Upper lobe of left lung (tissue), 6 donors: Measurements from ENCODE around the gene RNF41. TPM values are rescaled to one million over a fixed set of nuclear protein-coding genes. Genes with fewer than 3 reads are reported as not detected.

Experiments used
- ATAC-seq, 2 donors: fragments of 200-7000 bp; cut with Tn5 transposase; one replicate each; pipeline ENCODE4 v1.9.1; 2022; ENCODE audit warnings: mild to moderate bottlenecking in 2 of 2, moderate library complexity in 2 of 2; ENCODE audit not compliant: low FRiP score in 2 of 2
- DNase-seq, 2 donors: peaks; one replicate each; pipeline ENCODE4 v3.0.0-alpha.2; 2019 to 2020
- H3K27ac ChIP-seq, 4 donors: fragments of 200-600 bp; sonication (generic); one replicate each; pipeline ENCODE4 v1.5.1; 2016 to 2019
- H3K27me3 ChIP-seq, 4 donors: fragments of 200-600 bp; sonication (generic); one replicate each; pipeline ENCODE4 v1.5.1; 2017 to 2019
- H3K36me3 ChIP-seq, 4 donors: fragments of 200-600 bp; sonication (generic); one replicate each; pipeline ENCODE4 v1.5.1; 2016 to 2019
- H3K4me1 ChIP-seq, 4 donors: fragments of 200-600 bp; sonication (generic); one replicate each; pipeline ENCODE4 v1.5.1; 2018 to 2019
- H3K4me3 ChIP-seq, 4 donors: fragments of 200-600 bp; sonication (generic); one replicate each; pipeline ENCODE4 v1.5.1; 2017 to 2019; ENCODE audit warnings: mild to moderate bottlenecking in 2 of 4, moderate library complexity in 1 of 4
- H3K9me3 ChIP-seq, 4 donors: fragments of 200-600 bp; sonication (generic); one replicate each; pipeline ENCODE4 v1.5.1; 2018 to 2019
- EP300 ChIP-seq, 4 donors: sonication (generic); formaldehyde crosslinking; IDR thresholded peaks; one replicate each; pipeline ENCODE4 v1.5.1; 2017; ENCODE audit warnings: antibody characterized with exemption in 4 of 4, control low read depth in 2 of 4
- POLR2A ChIP-seq, 4 donors: fragments of 450-650 bp; IDR thresholded peaks; one replicate each; pipeline ENCODE4 v1.5.1; 2016 to 2017; ENCODE audit warnings: antibody characterized with exemption in 4 of 4, mild to moderate bottlenecking in 2 of 4
- POLR2AphosphoS5 ChIP-seq, 2 donors: sonication (generic); formaldehyde crosslinking; IDR thresholded peaks; one replicate each; pipeline ENCODE4 v1.5.1; 2017; ENCODE audit warnings: antibody characterized with exemption in 2 of 2
- WGBS, 2 donors: methylation state at CpG; one replicate each; pipeline ENCODE4 v1.1.5; 2017 to 2018; 5-methylcytosine and 5-hydroxymethylcytosine counted together
- total RNA-seq, 6 donors: library from RNA; depleted of rRNA in 4 of 6; stranded (reverse); fragments of >200 nt in 4 of 6; gene quantifications; one replicate each; pipeline versions ENCODE4 v1.1.0 to v1.2.1, GENCODE V29; 2016 to 2021
- TF ChIP-seq, protein P1 (sequence below), 6 experiments: fragments of 450-650 bp in 4 of 6; fragments of 200-600 bp in 2 of 6; sonication (generic) in 2 of 6; IDR thresholded peaks; one replicate each; pipeline ENCODE4 v1.5.1; 2016 to 2019; ENCODE audit warnings: antibody characterized with exemption in 6 of 6
- donor health status: DM: no; HTN: no; CAD: no; lungs with moderate emphysema.
- donor health status: DM: no; HTN: yes; CAD: no; lungs with severe emphysema.

RNF41 gene
- total RNA-seq, 6 donors from 2014 or later, result 38.8 to 94.3 (median 62.1) TPM

DNA sequence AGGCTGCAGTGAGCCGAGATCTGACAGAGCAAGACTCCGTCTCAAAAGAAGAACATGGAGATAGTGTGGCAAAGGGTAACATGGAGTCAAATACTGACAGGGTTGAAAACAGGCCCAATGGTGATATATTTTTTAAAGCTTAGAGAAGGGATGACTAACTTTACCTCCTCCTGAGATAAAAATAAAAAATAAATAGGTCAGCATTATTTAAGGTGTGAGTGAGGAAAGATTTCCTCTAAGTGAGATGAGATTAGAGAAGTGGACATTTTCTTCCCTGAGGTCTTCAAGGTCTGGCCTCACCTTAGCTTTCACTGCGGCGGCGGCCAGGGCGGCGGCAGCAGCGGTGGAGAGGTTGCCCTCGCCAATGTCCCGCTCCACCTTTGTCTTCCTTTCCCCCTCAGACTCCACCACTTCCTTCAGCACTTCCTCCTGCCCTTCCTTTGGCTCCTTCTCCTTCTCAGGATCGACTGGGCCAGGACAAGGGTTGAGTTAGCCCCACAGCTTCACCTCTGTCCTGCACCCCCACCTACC lies 52.4 kb downstream of the RNF41 start:
- WGBS, 2 donors, result 73 to 80% methylated on average over 11 of the region's 11 CpGs
- Histone ChIP-seq H3K27ac (no peak overlapping the region), H3K9me3 (no peaks in the 10 kb centered on the region), H3K4me3 (no peak overlapping the region), H3K27me3 (no peaks in the 10 kb centered on the region), H3K4me1 (no peaks in the 10 kb centered on the region), H3K36me3 (peaks cover 77 to 100% (median 89%) of the 10 kb centered on the region in 4 donors)
- TF ChIP-seq POLR2A (IDR thresholded peaks at IDR 0.05), result no peak
- no peak for TF ChIP-seq EP300 (IDR thresholded peaks at IDR 0.05)
- ATAC-seq, result no peak
- peak in 1 of 2 donors; percentile 69 for DNase-seq

DNA sequence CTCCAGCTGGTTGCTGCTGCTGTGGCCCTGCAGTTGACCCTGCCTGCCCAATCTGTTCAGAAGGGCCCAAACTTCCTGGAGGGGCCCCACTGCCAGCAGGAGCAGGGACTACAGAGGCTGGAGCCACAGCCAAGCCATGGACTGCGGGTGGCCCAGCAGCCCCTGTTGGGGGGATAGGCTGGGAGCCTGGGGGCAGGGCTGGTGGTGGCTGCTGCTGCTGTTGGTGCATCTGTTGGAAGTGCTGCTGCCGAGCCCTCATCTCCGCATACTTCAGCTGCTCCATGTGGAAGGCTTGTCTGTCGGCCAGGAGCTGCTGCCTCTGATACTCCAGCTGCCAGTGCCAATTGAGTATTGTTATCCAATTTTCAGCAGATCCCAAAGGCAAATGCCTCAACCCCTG lies 56.4 kb downstream of the RNF41 start:
- peaks cover 16 to 32% (median 23%) of the 10 kb centered on the region in 4 donors for H3K4me1 ChIP-seq
- H3K9me3 ChIP-seq, result no peaks in the 10 kb centered on the region
- peak overlapping the region in 1 of 4 donors; percentile 2 for H3K27ac ChIP-seq
- no peaks in the 10 kb centered on the region for H3K27me3 ChIP-seq
- TF ChIP-seq POLR2A (IDR thresholded peaks at IDR 0.05), result no peak
- no peak for TF ChIP-seq EP300 (IDR thresholded peaks at IDR 0.05)
- TF ChIP-seq, protein P1, sequence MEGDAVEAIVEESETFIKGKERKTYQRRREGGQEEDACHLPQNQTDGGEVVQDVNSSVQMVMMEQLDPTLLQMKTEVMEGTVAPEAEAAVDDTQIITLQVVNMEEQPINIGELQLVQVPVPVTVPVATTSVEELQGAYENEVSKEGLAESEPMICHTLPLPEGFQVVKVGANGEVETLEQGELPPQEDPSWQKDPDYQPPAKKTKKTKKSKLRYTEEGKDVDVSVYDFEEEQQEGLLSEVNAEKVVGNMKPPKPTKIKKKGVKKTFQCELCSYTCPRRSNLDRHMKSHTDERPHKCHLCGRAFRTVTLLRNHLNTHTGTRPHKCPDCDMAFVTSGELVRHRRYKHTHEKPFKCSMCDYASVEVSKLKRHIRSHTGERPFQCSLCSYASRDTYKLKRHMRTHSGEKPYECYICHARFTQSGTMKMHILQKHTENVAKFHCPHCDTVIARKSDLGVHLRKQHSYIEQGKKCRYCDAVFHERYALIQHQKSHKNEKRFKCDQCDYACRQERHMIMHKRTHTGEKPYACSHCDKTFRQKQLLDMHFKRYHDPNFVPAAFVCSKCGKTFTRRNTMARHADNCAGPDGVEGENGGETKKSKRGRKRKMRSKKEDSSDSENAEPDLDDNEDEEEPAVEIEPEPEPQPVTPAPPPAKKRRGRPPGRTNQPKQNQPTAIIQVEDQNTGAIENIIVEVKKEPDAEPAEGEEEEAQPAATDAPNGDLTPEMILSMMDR (IDR thresholded peaks at IDR 0.05), result no peak
- no peak for TF ChIP-seq POLR2AphosphoS5 (IDR thresholded peaks at IDR 0.05)
- peaks cover 74 to 100% (median 91%) of the 10 kb centered on the region in 4 donors for H3K36me3 ChIP-seq
- H3K4me3 ChIP-seq, result no peak overlapping the region
- DNase-seq, result peak in 1 of 2 donors; percentile 63
- no peak for ATAC-seq
- WGBS, 2 donors, result 75% methylated on average over 4 of the region's 4 CpGs; no CpG with 5 or more reads in 1 of the 2 donors

DNA sequence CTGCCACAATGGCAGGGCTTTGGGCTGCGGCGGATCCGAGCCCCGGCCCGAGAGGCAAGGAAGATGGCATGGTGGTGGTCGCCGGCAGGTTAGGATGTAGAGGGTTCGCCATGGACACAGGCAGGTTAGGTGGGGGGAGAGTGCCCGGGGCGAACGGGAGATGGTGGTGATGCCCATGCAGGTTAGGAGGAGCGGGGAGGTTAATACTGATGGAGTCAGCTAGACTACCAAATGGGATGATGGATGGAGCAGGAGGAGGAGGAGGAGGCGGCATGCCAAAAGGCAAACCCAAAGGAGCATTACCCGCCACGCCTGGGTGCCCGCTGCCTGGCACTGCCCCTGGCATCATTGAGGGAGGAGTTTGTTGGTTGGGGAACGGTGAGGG lies 57.4 kb downstream of the RNF41 start:
- peak overlapping the region in 2 of 4 donors; percentile 6 to 97 for H3K27ac ChIP-seq
- no peak for TF ChIP-seq POLR2AphosphoS5 (IDR thresholded peaks at IDR 0.05)
- TF ChIP-seq POLR2A (IDR thresholded peaks at IDR 0.05), result no peak
- TF ChIP-seq, protein P1 (IDR thresholded peaks at IDR 0.05), result no peak
- TF ChIP-seq EP300 (IDR thresholded peaks at IDR 0.05), result no peak
- H3K36me3 ChIP-seq, result peaks cover 70 to 100% (median 90%) of the 10 kb centered on the region in 4 donors
- 88 to 91% methylated on average over 17 of the region's 17 CpGs for WGBS, 2 donors
- H3K4me3 ChIP-seq, result no peak overlapping the region
- DNase-seq, result peak in 1 of 2 donors; percentile 80
- H3K9me3 ChIP-seq, result no peaks in the 10 kb centered on the region
- ATAC-seq, result peak; percentile 2 to 5
- no peaks in the 10 kb centered on the region for H3K27me3 ChIP-seq
- H3K4me1 ChIP-seq, result peaks cover 26 to 42% (median 33%) of the 10 kb centered on the region in 4 donors

DNA sequence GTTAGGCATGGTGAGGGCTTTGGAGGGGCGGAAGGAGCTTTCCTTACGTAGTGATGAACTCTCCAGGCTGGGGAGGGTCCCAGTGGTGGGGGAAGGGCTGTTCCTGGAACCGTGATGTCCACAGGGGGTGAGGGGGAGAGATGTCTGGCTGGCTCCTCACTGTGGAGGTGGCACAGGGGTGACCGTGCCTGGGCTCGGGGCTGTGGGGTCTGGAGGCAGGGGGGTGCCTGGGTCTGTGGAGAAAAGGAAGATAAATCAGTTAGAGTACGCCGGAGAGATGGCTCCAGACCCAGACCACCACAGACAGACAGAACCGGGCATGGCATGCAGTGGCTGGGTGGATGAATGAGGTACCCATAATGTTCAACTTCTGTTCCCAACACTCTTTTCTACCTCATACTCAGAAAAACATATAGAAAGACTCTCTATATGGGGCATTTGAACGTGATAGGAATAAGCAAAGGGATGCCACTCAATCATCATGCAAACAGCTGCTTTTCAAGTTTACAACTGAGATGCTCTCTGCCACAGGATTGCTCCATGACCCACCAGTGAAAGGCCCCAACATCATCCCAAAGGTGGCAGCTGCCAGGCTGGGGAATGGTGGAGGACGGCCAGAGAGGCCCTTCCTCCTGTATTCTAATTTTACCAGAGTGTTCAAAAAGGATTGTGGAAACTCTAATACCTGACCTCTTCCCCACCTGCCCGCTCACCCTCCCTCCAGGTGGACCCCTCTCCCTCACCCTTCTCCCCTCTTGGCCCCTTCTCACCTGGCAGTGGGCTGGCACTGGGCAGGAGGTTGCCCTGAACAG lies 58.0 kb downstream of the RNF41 start:
- H3K36me3 ChIP-seq, result peaks cover 64 to 96% (median 85%) of the 10 kb centered on the region in 4 donors
- H3K27ac ChIP-seq, result peak overlapping the region in 3 of 4 donors; percentile 43 to 97 (median 45)
- ATAC-seq, result peak in 1 of 2 donors; percentile 1
- no peak for TF ChIP-seq POLR2A (IDR thresholded peaks at IDR 0.05)
- no peak for TF ChIP-seq POLR2AphosphoS5 (IDR thresholded peaks at IDR 0.05)
- DNase-seq, result peak in 1 of 2 donors; percentile 57
- 62% methylated on average over 11 of the region's 11 CpGs for WGBS, 2 donors
- no peaks in the 10 kb centered on the region for H3K9me3 ChIP-seq
- peaks cover 26 to 45% (median 33%) of the 10 kb centered on the region in 4 donors for H3K4me1 ChIP-seq
- H3K4me3 ChIP-seq, result no peak overlapping the region
- H3K27me3 ChIP-seq, result no peaks in the 10 kb centered on the region

DNA sequence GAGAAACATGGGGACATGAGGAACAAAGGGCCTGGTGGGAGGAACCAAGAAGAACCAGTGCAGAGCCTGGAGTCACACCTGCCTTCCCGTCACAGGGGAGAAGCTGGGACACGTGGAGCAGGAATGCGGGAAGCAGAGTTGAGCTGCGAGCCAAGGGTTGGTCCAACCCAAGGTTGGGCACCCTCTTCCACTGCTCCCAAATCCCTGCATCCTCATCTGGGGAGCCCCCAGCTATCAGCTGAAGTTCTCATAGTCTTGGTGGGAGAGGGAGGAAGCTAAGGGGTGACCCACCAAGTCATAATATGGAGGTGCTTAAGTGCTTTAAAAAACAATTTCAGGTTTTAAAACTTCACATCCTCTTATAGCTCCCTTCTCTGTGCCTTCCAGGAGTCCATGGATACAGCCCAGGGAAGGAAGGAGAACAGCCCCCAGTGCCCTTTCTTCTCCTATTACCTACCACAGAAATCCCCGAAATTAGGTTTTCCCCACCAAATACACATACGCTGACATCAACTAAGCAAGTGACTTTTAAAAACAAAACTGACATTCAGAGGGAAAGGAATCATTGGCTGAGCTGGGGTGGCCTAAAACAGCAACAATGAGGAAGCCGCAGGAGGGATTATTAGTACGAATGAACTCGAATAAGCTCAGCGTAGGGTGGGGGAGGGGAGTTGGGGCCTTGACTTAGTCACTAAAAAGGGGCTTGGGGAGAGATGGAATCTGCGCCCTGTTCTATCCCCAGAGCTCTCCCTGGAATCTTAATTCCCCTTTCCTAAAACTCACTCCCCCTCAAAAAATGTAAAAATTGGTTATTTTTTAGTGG lies 59.0 kb downstream of the RNF41 start:
- peak overlapping the region in 1 of 4 donors; percentile 2 for H3K4me3 ChIP-seq

More for the DNA sequence above, 59.0 kb downstream of the RNF41 start:
- ATAC-seq (no peak), DNase-seq (no peak)
- no peaks in the 10 kb centered on the region for H3K27me3 ChIP-seq
- TF ChIP-seq EP300 (IDR thresholded peaks at IDR 0.05) (no peak), POLR2A (IDR thresholded peaks at IDR 0.05) (peak in 1 of 4 donors; percentile 9), POLR2AphosphoS5 (IDR thresholded peaks at IDR 0.05) (peak in 1 of 2 donors; percentile 11)
- TF ChIP-seq, protein P1 (IDR thresholded peaks at IDR 0.05), result no peak
- H3K27ac ChIP-seq, result peak overlapping the region in 2 of 4 donors; percentile 45 to 97
- WGBS, 2 donors, result 70% methylated on average over 11 of the region's 11 CpGs
- H3K9me3 ChIP-seq, result no peaks in the 10 kb centered on the region
- H3K4me1 ChIP-seq, result peaks cover 26 to 45% (median 33%) of the 10 kb centered on the region in 4 donors
- H3K36me3 ChIP-seq, result peaks cover 56 to 85% (median 76%) of the 10 kb centered on the region in 4 donors
